HepG2 (cell line): ENCODE results near the gene SLC4A5. TPM values are rescaled to one million over a fixed set of nuclear protein-coding genes. Genes with fewer than 3 reads are reported as not detected.

Experiments used
- ATAC-seq: fragments of 200-7000 bp; cut with Tn5 transposase; 3 replicates; pipeline ENCODE4 v1.9.1; 2020; ENCODE audit warnings: mild to moderate bottlenecking, moderate library complexity
- BruUV-seq: library from RNA; stranded (reverse); fragments of 400-500 nt; replicated peaks from 2 replicates; lab custom pipeline; 2021; lab: Mats Ljungman, UMichigan
- CTCF ChIA-PET: fragments of 300-600 bp; formaldehyde crosslinking; extraction: SDS; loops from one replicate; lab custom pipeline; 2021; ENCODE audit warnings: low total read pairs, inconsistent platforms, low intra/inter-chr PET ratio; lab: Yijun Ruan, JAX
- POLR2A ChIA-PET: fragments of 350-600 bp; sonication (Branson Sonifier 250); formaldehyde crosslinking; loops from one replicate; lab custom pipeline; 2020; ENCODE audit warnings: antibody characterized with exemption, inconsistent platforms; lab: Yijun Ruan, JAX
- DNase-seq: peaks from one replicate; pipeline ENCODE4 v3.0.0-alpha.2; 2015; ENCODE audit warnings: low spot score
- FAIRE-seq: peaks from 3 replicates; lab custom pipeline; 2011; peaks lifted over from hg19 to GRCh38; lab: Jason Lieb, UNC
- H2AFZ ChIP-seq: one replicate; pipeline ENCODE4 v1.6.1; 2011; ENCODE audit warnings: low read length, inconsistent platforms
- H3K27ac ChIP-seq: fragments of 300-600 bp; 3 replicates; pipeline ENCODE4 v1.8.0; 2011; ENCODE audit warnings: mixed run types, mild to moderate bottlenecking, mixed read lengths, low read length, inconsistent platforms; ENCODE audit not compliant: insufficient read depth; ENCODE audit errors: extremely low read length
- H3K27me3 ChIP-seq, 2 experiments: fragments of 200-600 bp in 1 of 2; 2 replicates in 1 of 2; 3 replicates in 1 of 2; pipeline versions ENCODE4 v1.6.0 to v1.8.0; 2011; ENCODE audit warnings: low read length in 2 of 2, mild to moderate bottlenecking in 2 of 2, moderate library complexity in 2 of 2, inconsistent platforms in 1 of 2; ENCODE audit not compliant: insufficient read depth in 2 of 2, control insufficient read depth in 1 of 2
- H3K36me3 ChIP-seq, 2 experiments: fragments of 200-600 bp in 1 of 2; replicated peaks in 1 of 2; 2 replicates in 1 of 2; 3 replicates in 1 of 2; pipeline versions ENCODE4 v1.5.1 to v1.8.0; 2011; ENCODE audit warnings: low read length in 2 of 2, inconsistent platforms in 1 of 2; ENCODE audit not compliant: insufficient read depth in 2 of 2, control insufficient read depth in 1 of 2
- H3K4me1 ChIP-seq: 2 replicates; pipeline ENCODE4 v1.5.1; 2012; ENCODE audit warnings: low read length, inconsistent platforms; ENCODE audit not compliant: insufficient read depth
- H3K4me2 ChIP-seq: 2 replicates; pipeline ENCODE4 v1.6.0; 2011; ENCODE audit warnings: low read depth, low read length, inconsistent platforms
- H3K4me3 ChIP-seq, 3 experiments: fragments of 200-600 bp in 1 of 3; sonication (generic), shearing (Covaris generic) in 1 of 3; replicated peaks in 1 of 3; 2 replicates each; pipeline ENCODE4 v1.5.1; 2011 to 2016; ENCODE audit warnings: low read length in 3 of 3, inconsistent platforms in 2 of 3, low read depth in 2 of 3, mild to moderate bottlenecking in 2 of 3, control low read depth in 1 of 3, mixed read lengths in 1 of 3; ENCODE audit not compliant: insufficient read depth in 1 of 3
- H3K79me2 ChIP-seq: one replicate; pipeline ENCODE4 v1.6.1; 2011; ENCODE audit warnings: low read length, inconsistent platforms; ENCODE audit not compliant: insufficient read depth
- H3K9ac ChIP-seq: 2 replicates; pipeline ENCODE4 v1.6.0; 2011; ENCODE audit warnings: mild to moderate bottlenecking, low read depth, low read length, inconsistent platforms; ENCODE audit not compliant: insufficient read depth
- H3K9me3 ChIP-seq: 2 replicates; pipeline ENCODE4 v1.5.1; 2012; ENCODE audit warnings: mild to moderate bottlenecking, low read length
- H4K20me1 ChIP-seq: 2 replicates; pipeline ENCODE4 v1.6.0; 2011; ENCODE audit warnings: inconsistent platforms, mild to moderate bottlenecking, low read length, moderate library complexity; ENCODE audit not compliant: insufficient read depth
- ARNT2 ChIP-seq: sonication (generic); formaldehyde crosslinking; IDR thresholded peaks from 2 replicates; pipeline ENCODE4 v1.8.0; 2022; ENCODE audit warnings: mild to moderate bottlenecking, low read depth, missing genetic modification reagents, moderate library complexity
- ELF3 ChIP-seq: IDR thresholded peaks from 2 replicates; pipeline ENCODE4 v1.6.1; 2016; ENCODE audit warnings: missing genetic modification reagents, missing compliant biosample characterization
- KDM2A ChIP-seq: sonication (generic); formaldehyde crosslinking; IDR thresholded peaks from 2 replicates; pipeline ENCODE4 v1.4.0; 2020; ENCODE audit warnings: low read depth, missing genetic modification reagents, borderline replicate concordance
- KLF16 ChIP-seq, 2 experiments: sonication (generic) in 1 of 2; formaldehyde crosslinking in 1 of 2; IDR thresholded peaks; 2 replicates each; pipeline versions ENCODE4 v1.6.1 to v1.8.0; 2016 to 2023; ENCODE audit warnings: missing genetic modification reagents in 2 of 2, missing compliant biosample characterization in 1 of 2
- NFIB ChIP-seq: sonication (generic); formaldehyde crosslinking; IDR thresholded peaks from 2 replicates; pipeline ENCODE4 v1.9.0; 2021; ENCODE audit warnings: missing genetic modification reagents, mild to moderate bottlenecking, borderline replicate concordance
- NFYC ChIP-seq: IDR thresholded peaks from 2 replicates; pipeline ENCODE4 v1.6.1; 2016; ENCODE audit warnings: missing genetic modification reagents, missing compliant biosample characterization
- PPARG ChIP-seq: conservative IDR thresholded peaks from 2 replicates; pipeline ENCODE4 v1.6.1; 2016; ENCODE audit warnings: missing biosample characterization, missing genetic modification reagents
- SALL1 ChIP-seq: sonication (generic); formaldehyde crosslinking; IDR thresholded peaks from 2 replicates; pipeline ENCODE4 v1.8.0; 2022; ENCODE audit warnings: mild to moderate bottlenecking, missing genetic modification reagents
- SOX5 ChIP-seq: IDR thresholded peaks from 2 replicates; pipeline ENCODE4 v1.6.1; 2016; ENCODE audit warnings: borderline replicate concordance
- SP1 ChIP-seq, 2 experiments: fragments of 450-650 bp in 1 of 2; sonication (generic) in 1 of 2; formaldehyde crosslinking in 1 of 2; IDR thresholded peaks; 2 replicates each; pipeline versions ENCODE4 v1.4.0 to v1.6.1; 2016 to 2020; ENCODE audit warnings: missing genetic modification reagents in 1 of 2
- STAG1 ChIP-seq: sonication (generic); formaldehyde crosslinking; IDR thresholded peaks from 2 replicates; pipeline ENCODE4 v1.4.0; 2020; ENCODE audit warnings: missing genetic modification reagents
- YEATS2 ChIP-seq: sonication (generic); formaldehyde crosslinking; IDR thresholded peaks from 2 replicates; pipeline ENCODE4 v1.4.0; 2020; ENCODE audit warnings: missing genetic modification reagents, borderline replicate concordance
- ZNF605 ChIP-seq: sonication (generic); formaldehyde crosslinking; IDR thresholded peaks from 2 replicates; pipeline ENCODE4 v1.8.0; 2022; ENCODE audit warnings: mild to moderate bottlenecking, missing genetic modification reagents
- ZNF629 ChIP-seq: sonication (generic); formaldehyde crosslinking; conservative IDR thresholded peaks from 2 replicates; pipeline ENCODE4 v1.5.0; 2020; ENCODE audit warnings: missing genetic modification reagents
- WGBS: methylation state at CpG from one replicate; pipeline ENCODE4 v1.1.6; 2017; ENCODE audit warnings: low lambda C conversion rate; 5-methylcytosine and 5-hydroxymethylcytosine counted together
- in situ Hi-C: cut with HindIII; loops from 2 replicates; pipeline ENCODE4 v1.10.0; 2017; ENCODE audit warnings: low pct_unique_long_range_greater_than_20kb; ENCODE audit not compliant: extremely low pct_ligation_motif_present
- intact Hi-C: fragments of 100-400 bp; cut with micrococcal nuclease; formaldehyde crosslinking; loops from one replicate; pipeline ENCODE4 v1.10.0; 2022; ENCODE audit not compliant: unreplicated experiment
- polyA plus RNA-seq, 8 experiments: library from polyadenylated mRNA; depleted of rRNA in 3 of 8; stranded (reverse) in 7 of 8; unstranded in 1 of 8; fragments of >200 nt; fragmentation: Illumina TruSeq in 4 of 8; extraction: Trizol in 4 of 8; gene quantifications; 2 replicates each; pipeline versions ENCODE4 v1.2.1 to v1.2.3, GENCODE V29; 2011 to 2016; ENCODE audit warnings: low read depth in 4 of 8, missing spikeins in 1 of 8, mixed read lengths in 1 of 8; ENCODE audit not compliant: insufficient read depth in 1 of 8
- total RNA-seq, 5 experiments: library from RNA; depleted of rRNA; stranded (reverse); fragments of >200 nt; fragmentation: Illumina TruSeq; extraction: Trizol; gene quantifications; 2 replicates each; pipeline ENCODE4 v1.2.3, GENCODE V29; 2016; ENCODE audit warnings: low read depth in 1 of 5
- TF ChIP-seq, protein P1 (sequence below), 2 experiments: sonication (generic) in 1 of 2; formaldehyde crosslinking in 1 of 2; IDR thresholded peaks; 2 replicates each; pipeline versions ENCODE4 v1.5.1 to v1.6.1; 2011 to 2020; ENCODE audit warnings: borderline replicate concordance in 1 of 2, low read depth in 1 of 2, low read length in 1 of 2, mild to moderate bottlenecking in 1 of 2, missing genetic modification reagents in 1 of 2, moderate library complexity in 1 of 2
- TF ChIP-seq, protein P2 (sequence below): sonication (generic); formaldehyde crosslinking; IDR thresholded peaks from 2 replicates; pipeline ENCODE4 v1.5.0; 2020; ENCODE audit warnings: mild to moderate bottlenecking, missing genetic modification reagents, moderate library complexity
- TF ChIP-seq, protein P3 (sequence below): sonication (generic); formaldehyde crosslinking; IDR thresholded peaks from 2 replicates; pipeline ENCODE4 v1.4.0; 2020; ENCODE audit warnings: missing genetic modification reagents

The SLC4A5 gene
- total and polyA plus RNA-seq, 2 of the 13 experiments (the other 11 are each of a cell fraction or from before 2014, with no cell fraction given), result 0.50 TPM; not detected in 1

DNA sequence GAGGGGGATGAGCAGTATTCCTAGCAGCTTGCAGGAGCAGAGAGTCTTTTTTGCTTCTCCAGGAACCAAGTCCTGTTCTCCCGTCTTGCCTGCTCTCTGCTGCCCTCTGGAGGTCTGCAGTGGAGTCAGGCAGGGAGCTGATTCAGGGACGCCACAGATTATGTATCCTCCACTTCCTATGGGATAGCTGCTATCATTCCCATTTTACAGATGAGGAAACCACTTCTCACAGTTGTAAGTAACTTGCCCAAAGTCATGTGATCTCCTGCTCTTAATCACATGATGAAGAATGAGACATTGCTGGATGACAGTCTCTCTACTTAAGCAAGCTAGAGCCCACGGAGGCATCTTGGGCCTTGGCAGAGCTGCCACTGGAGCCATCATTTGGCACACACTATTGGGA, 8.3 kb downstream of the SLC4A5 start:
- DNase-seq, result peak; percentile 59
- CTCF ChIA-PET, result interaction anchor here (0.8 to 1.5 kb wide), 7 partner anchors 57 to 511 kb away, joined by 3 to 25 read pairs (median 4); no protein-coding TSS in a partner anchor
- in situ Hi-C loops (loop anchor here (5.0 kb wide), 1 partner anchor 73 kb away; no protein-coding TSS in a partner anchor), intact Hi-C loops (loop anchor here (1.0 to 5.0 kb wide), 3 partner anchors 57 to 84 kb away; no protein-coding TSS in a partner anchor)
- peak; percentile 87 for FAIRE-seq
- no peak overlapping the region for H3K27ac ChIP-seq
- no peak overlapping the region for H3K4me3 ChIP-seq
- ATAC-seq, result peak; percentile 89
- H4K20me1 ChIP-seq, result no peaks in the 10 kb centered on the region
- H2AFZ ChIP-seq, result no peak overlapping the region
- H3K9me3 ChIP-seq, result no peaks in the 10 kb centered on the region
- BruUV-seq, result no TSS peak
- no peaks in the 10 kb centered on the region for H3K36me3 ChIP-seq
- H3K27me3 ChIP-seq, result no peaks in the 10 kb centered on the region
- POLR2A ChIA-PET, result no interaction called here
- no peak overlapping the region for H3K9ac ChIP-seq
- WGBS, result 27% methylated on average over 3 of the region's 3 CpGs
- no peaks in the 10 kb centered on the region for H3K79me2 ChIP-seq
- no peak overlapping the region for H3K4me2 ChIP-seq
- H3K4me1 ChIP-seq, result no peaks in the 10 kb centered on the region
- TF ChIP-seq SALL1 (CRISPR knock-in tag) (peak; percentile 25; the same call in 1 of the 2 replicates), STAG1 (CRISPR knock-in tag) (peak; percentile 82), KLF16 (CRISPR knock-in tag; IDR thresholded peaks at IDR 0.05) (0 out of 4 replicates have a peak, but pooled peaks of 1 of the 2 experiments have one; percentile 22), SP1 (IDR thresholded peaks at IDR 0.05) (no peak), SP1 (CRISPR knock-in tag; IDR thresholded peaks at IDR 0.05) (0 out of 2 replicates have a peak, but pooled peaks have one; percentile 27), ZNF629 (CRISPR knock-in tag) (peak; percentile 84), KDM2A (CRISPR knock-in tag) (peak; percentile 63; the same call in 1 of the 2 replicates), ZNF605 (CRISPR knock-in tag) (0 out of 2 replicates have a peak, but pooled peaks have one; percentile 28), ARNT2 (CRISPR knock-in tag) (no peak), YEATS2 (CRISPR knock-in tag) (peak; percentile 37; the same call in 1 of the 2 replicates), NFIB (peak; percentile 57; the same call in 1 of the 2 replicates), SOX5 (CRISPR knock-in tag) (peak; percentile 6; the same call in 1 of the 2 replicates), ELF3 (CRISPR knock-in tag) (0 out of 2 replicates have a peak, but pooled peaks have one; percentile 33), NFYC (no peak), PPARG (CRISPR knock-in tag) (peak; percentile 51; the same call in 1 of the 2 replicates)
- TF ChIP-seq, protein P1, sequence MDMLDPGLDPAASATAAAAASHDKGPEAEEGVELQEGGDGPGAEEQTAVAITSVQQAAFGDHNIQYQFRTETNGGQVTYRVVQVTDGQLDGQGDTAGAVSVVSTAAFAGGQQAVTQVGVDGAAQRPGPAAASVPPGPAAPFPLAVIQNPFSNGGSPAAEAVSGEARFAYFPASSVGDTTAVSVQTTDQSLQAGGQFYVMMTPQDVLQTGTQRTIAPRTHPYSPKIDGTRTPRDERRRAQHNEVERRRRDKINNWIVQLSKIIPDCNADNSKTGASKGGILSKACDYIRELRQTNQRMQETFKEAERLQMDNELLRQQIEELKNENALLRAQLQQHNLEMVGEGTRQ (IDR thresholded peaks at IDR 0.05; ENCODE audit: low read depth, low read length), result peak; percentile 42; the same call in 1 of the 2 replicates
- TF ChIP-seq, protein P1 (CRISPR knock-in tag; IDR thresholded peaks at IDR 0.05; ENCODE audit: borderline replicate concordance), result no peak
- TF ChIP-seq, protein P2, sequence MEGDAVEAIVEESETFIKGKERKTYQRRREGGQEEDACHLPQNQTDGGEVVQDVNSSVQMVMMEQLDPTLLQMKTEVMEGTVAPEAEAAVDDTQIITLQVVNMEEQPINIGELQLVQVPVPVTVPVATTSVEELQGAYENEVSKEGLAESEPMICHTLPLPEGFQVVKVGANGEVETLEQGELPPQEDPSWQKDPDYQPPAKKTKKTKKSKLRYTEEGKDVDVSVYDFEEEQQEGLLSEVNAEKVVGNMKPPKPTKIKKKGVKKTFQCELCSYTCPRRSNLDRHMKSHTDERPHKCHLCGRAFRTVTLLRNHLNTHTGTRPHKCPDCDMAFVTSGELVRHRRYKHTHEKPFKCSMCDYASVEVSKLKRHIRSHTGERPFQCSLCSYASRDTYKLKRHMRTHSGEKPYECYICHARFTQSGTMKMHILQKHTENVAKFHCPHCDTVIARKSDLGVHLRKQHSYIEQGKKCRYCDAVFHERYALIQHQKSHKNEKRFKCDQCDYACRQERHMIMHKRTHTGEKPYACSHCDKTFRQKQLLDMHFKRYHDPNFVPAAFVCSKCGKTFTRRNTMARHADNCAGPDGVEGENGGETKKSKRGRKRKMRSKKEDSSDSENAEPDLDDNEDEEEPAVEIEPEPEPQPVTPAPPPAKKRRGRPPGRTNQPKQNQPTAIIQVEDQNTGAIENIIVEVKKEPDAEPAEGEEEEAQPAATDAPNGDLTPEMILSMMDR (CRISPR knock-in tag), result peak; percentile 92
- TF ChIP-seq, protein P3, sequence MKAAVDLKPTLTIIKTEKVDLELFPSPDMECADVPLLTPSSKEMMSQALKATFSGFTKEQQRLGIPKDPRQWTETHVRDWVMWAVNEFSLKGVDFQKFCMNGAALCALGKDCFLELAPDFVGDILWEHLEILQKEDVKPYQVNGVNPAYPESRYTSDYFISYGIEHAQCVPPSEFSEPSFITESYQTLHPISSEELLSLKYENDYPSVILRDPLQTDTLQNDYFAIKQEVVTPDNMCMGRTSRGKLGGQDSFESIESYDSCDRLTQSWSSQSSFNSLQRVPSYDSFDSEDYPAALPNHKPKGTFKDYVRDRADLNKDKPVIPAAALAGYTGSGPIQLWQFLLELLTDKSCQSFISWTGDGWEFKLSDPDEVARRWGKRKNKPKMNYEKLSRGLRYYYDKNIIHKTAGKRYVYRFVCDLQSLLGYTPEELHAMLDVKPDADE, result no peak
